ENCODE results near the gene KRT71. TPM values are rescaled to one million over a fixed set of nuclear protein-coding genes. Genes with fewer than 3 reads are reported as not detected.

Gene KRT71
- total and polyA plus RNA-seq, 2 donors from 2014 or later = not detected

DNA sequence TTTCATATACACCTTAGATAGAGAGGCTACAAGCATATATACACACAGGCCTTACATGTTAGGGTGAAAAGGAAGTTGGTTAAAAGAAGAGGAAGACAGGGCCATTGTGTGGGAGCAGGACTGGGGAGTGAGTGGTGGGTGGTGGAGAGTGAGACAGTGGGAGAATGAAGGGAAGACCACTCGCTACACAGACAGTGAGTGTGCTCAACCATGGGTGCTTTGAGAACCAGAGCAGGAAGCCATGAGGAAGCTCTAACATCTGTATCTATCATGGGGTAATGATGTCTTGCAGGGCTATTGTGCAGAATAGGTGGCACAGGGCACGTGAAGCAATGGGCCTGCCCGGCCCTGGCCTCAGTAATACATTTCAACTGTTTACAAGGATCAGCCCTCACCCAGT, 32.1 kb upstream of the KRT71 start:
- Histone ChIP-seq H3K27me3 (ENCODE audit: control insufficient read depth, insufficient read depth, low read length) (no peaks in the 10 kb centered on the region), H3K4me1 (ENCODE audit: control insufficient read depth in 2 of 3, insufficient read depth in 2 of 3, low read depth in 1 of 3, low read length in 3 of 3) (no peaks in the 10 kb centered on the region), H3K9ac (ENCODE audit: low read length in 3 of 3) (no peak overlapping the region), H3K4me3 (ENCODE audit: low read length in 3 of 3) (no peak overlapping the region), H3K27ac (ENCODE audit: low read depth in 2 of 2, low read length in 2 of 2) (no peak overlapping the region), H3K9me3 (ENCODE audit: control insufficient read depth in 2 of 3, insufficient read depth in 1 of 3, low read length in 3 of 3) (no peaks in the 10 kb centered on the region), H3K36me3 (ENCODE audit: control insufficient read depth in 2 of 3, insufficient read depth in 3 of 3, low read length in 3 of 3) (no peaks in the 10 kb centered on the region)
- intact Hi-C loops (cut with DNase I) = no loop called here
- TF ChIP-seq, protein P1, sequence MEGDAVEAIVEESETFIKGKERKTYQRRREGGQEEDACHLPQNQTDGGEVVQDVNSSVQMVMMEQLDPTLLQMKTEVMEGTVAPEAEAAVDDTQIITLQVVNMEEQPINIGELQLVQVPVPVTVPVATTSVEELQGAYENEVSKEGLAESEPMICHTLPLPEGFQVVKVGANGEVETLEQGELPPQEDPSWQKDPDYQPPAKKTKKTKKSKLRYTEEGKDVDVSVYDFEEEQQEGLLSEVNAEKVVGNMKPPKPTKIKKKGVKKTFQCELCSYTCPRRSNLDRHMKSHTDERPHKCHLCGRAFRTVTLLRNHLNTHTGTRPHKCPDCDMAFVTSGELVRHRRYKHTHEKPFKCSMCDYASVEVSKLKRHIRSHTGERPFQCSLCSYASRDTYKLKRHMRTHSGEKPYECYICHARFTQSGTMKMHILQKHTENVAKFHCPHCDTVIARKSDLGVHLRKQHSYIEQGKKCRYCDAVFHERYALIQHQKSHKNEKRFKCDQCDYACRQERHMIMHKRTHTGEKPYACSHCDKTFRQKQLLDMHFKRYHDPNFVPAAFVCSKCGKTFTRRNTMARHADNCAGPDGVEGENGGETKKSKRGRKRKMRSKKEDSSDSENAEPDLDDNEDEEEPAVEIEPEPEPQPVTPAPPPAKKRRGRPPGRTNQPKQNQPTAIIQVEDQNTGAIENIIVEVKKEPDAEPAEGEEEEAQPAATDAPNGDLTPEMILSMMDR (IDR thresholded peaks at IDR 0.05; ENCODE audit: borderline replicate concordance, extremely low read depth, insufficient read depth) = no peak
- no peak for DNase-seq
- FAIRE-seq = no peak

DNA sequence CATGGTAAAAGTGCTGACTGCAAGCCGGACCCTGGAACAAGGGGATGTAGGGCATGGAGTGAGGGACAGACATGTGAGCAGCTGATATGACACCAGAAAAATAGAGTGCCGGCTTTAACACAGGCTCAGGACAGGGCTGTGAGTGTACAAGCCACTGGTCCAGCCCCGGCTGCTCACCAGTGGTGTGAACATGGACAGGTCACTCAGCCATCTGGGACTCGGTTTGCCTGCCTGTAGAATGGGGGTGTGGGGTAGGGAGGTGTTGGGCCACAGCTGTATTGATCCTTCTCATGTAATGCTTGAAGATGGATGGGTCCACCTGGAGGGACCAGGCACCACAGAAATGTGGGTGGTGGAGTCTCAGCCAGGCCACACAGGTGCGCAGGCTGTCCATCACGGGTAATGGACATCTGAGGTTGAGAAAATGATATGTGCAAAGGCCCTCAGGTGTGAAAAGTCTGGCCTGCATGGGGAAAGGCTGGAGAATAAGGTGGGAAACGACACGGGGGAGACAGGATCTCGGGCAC, 31.3 kb upstream of the KRT71 start:
- no peaks in the 10 kb centered on the region for H3K9me3 ChIP-seq (ENCODE audit: control insufficient read depth in 2 of 3, insufficient read depth in 1 of 3, low read length in 3 of 3)
- no peak overlapping the region for H3K27ac ChIP-seq (ENCODE audit: low read depth in 2 of 2, low read length in 2 of 2)
- DNase-seq (peak in 1 of 5 donors; percentile 39), FAIRE-seq (no peak)
- no peak overlapping the region for H3K9ac ChIP-seq (ENCODE audit: low read length in 3 of 3)
- TF ChIP-seq, protein P1 (IDR thresholded peaks at IDR 0.05; ENCODE audit: borderline replicate concordance, extremely low read depth, insufficient read depth) = no peak
- no peaks in the 10 kb centered on the region for H3K27me3 ChIP-seq (ENCODE audit: control insufficient read depth, insufficient read depth, low read length)
- no peaks in the 10 kb centered on the region for H3K4me1 ChIP-seq (ENCODE audit: control insufficient read depth in 2 of 3, insufficient read depth in 2 of 3, low read depth in 1 of 3, low read length in 3 of 3)
- no peaks in the 10 kb centered on the region for H3K36me3 ChIP-seq (ENCODE audit: control insufficient read depth in 2 of 3, insufficient read depth in 3 of 3, low read length in 3 of 3)
- intact Hi-C loops (cut with DNase I) = loop anchor here (5.0 kb wide), 1 partner anchor 293 kb away; no protein-coding TSS in a partner anchor
- H3K4me3 ChIP-seq (ENCODE audit: low read length in 3 of 3) = no peak overlapping the region

DNA sequence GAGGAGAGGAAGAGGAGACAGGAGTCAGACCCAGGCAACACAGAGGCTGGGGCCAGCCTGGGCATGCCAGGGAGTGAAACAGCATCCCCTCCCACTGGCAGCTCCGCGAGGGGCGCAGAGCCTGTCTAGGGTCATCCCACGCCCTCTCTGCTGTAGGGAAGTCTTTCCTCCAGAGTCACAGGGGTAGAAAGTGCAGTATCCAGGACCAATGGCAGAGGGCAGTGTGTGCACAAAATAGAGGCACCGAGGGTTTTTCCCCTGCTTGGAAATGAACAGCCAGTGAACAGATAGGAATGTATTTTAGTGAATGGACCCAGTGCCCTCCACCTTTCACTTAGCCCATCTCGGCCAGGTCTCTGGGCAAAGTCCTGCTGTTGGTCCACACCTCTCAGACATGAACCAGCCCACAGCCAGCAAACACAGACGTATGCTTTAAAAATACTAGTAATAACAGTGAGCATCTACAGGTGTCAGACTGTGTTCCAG, 30.1 kb upstream of the KRT71 start:
- TF ChIP-seq, protein P1 (IDR thresholded peaks at IDR 0.05; ENCODE audit: borderline replicate concordance, extremely low read depth, insufficient read depth) = peak; percentile 76
- Histone ChIP-seq H3K9ac (ENCODE audit: low read length in 3 of 3) (no peak overlapping the region), H3K9me3 (ENCODE audit: control insufficient read depth in 2 of 3, insufficient read depth in 1 of 3, low read length in 3 of 3) (no peaks in the 10 kb centered on the region), H3K27ac (ENCODE audit: low read depth in 2 of 2, low read length in 2 of 2) (no peak overlapping the region), H3K4me3 (ENCODE audit: low read length in 3 of 3) (no peak overlapping the region), H3K27me3 (ENCODE audit: control insufficient read depth, insufficient read depth, low read length) (no peaks in the 10 kb centered on the region), H3K4me1 (ENCODE audit: control insufficient read depth in 2 of 3, insufficient read depth in 2 of 3, low read depth in 1 of 3, low read length in 3 of 3) (no peaks in the 10 kb centered on the region), H3K36me3 (ENCODE audit: control insufficient read depth in 2 of 3, insufficient read depth in 3 of 3, low read length in 3 of 3) (no peaks in the 10 kb centered on the region)
- no peak for FAIRE-seq
- intact Hi-C loops (cut with DNase I) = loop anchor here (5.0 kb wide), 1 partner anchor 294 kb away; no protein-coding TSS in a partner anchor
- peak in 4 of 5 donors; percentile 73 to 86 (median 78) for DNase-seq
